Keratinocyte (primary cell): Measurements from ENCODE around the gene ECE1. TPM values are rescaled to one million over a fixed set of nuclear protein-coding genes. Genes with fewer than 3 reads are reported as not detected.

Experiments
- DNase-seq: peaks from one replicate; pipeline ENCODE4 v3.0.0-alpha.2; 2011; ENCODE audit warnings: low read depth, missing footprints, low spot score
- FAIRE-seq: peaks from 2 replicates; lab custom pipeline; 2011; peaks lifted over from hg19 to GRCh38; lab: Jason Lieb, UNC
- H2AFZ ChIP-seq: 2 replicates; pipeline ENCODE4 v1.6.0; 2012; ENCODE audit warnings: low read length, control low read depth, inconsistent platforms; ENCODE audit not compliant: control insufficient read depth
- H3K27ac ChIP-seq: 2 replicates; pipeline ENCODE4 v1.5.1; 2011; ENCODE audit warnings: low read length; ENCODE audit not compliant: control insufficient read depth, insufficient read depth
- H3K27me3 ChIP-seq: 3 replicates; pipeline ENCODE4 v1.6.0; 2011; ENCODE audit warnings: low read length; ENCODE audit not compliant: control insufficient read depth, insufficient read depth; ENCODE audit errors: extremely low read depth
- H3K36me3 ChIP-seq, 2 experiments: 2 replicates in 1 of 2; 3 replicates in 1 of 2; pipeline ENCODE4 v1.5.1; 2011; ENCODE audit warnings: low read length in 2 of 2, mild to moderate bottlenecking in 1 of 2; ENCODE audit not compliant: control insufficient read depth in 2 of 2, insufficient read depth in 2 of 2; ENCODE audit errors: extremely low read depth in 1 of 2
- H3K4me1 ChIP-seq: 3 replicates; pipeline ENCODE4 v1.5.1; 2011; ENCODE audit warnings: low read length; ENCODE audit not compliant: control insufficient read depth, insufficient read depth; ENCODE audit errors: extremely low read depth
- H3K4me2 ChIP-seq: 3 replicates; pipeline ENCODE4 v1.6.0; 2011; ENCODE audit warnings: low read depth, low read length; ENCODE audit not compliant: control insufficient read depth, insufficient read depth; ENCODE audit errors: extremely low read depth
- H3K4me3 ChIP-seq, 3 experiments: fragments of 200-600 bp in 1 of 3; sonication (generic) in 1 of 3; 2 replicates in 2 of 3; 3 replicates in 1 of 3; pipeline ENCODE4 v1.5.1; 2011 to 2016; ENCODE audit warnings: low read length in 3 of 3, mild to moderate bottlenecking in 3 of 3, control low read depth in 2 of 3, inconsistent platforms in 1 of 3, low read depth in 1 of 3, mixed read lengths in 1 of 3, mixed run types in 1 of 3, moderate library complexity in 1 of 3; ENCODE audit not compliant: control insufficient read depth in 2 of 3, insufficient read depth in 2 of 3; ENCODE audit errors: extremely low read depth in 1 of 3
- H3K79me2 ChIP-seq: 2 replicates; pipeline ENCODE4 v1.6.0; 2012; ENCODE audit warnings: low read length; ENCODE audit not compliant: control insufficient read depth, insufficient read depth
- H3K9ac ChIP-seq: 3 replicates; pipeline ENCODE4 v1.6.0; 2011; ENCODE audit warnings: low read length; ENCODE audit not compliant: control insufficient read depth, insufficient read depth; ENCODE audit errors: extremely low read depth
- H3K9me1 ChIP-seq: 3 replicates; pipeline ENCODE4 v1.6.0; 2011; ENCODE audit warnings: low read length; ENCODE audit not compliant: control insufficient read depth, insufficient read depth; ENCODE audit errors: extremely low read depth
- H3K9me3 ChIP-seq: 2 replicates; pipeline ENCODE4 v1.5.1; 2012; ENCODE audit warnings: low read depth, low read length; ENCODE audit not compliant: control insufficient read depth
- H4K20me1 ChIP-seq: 3 replicates; pipeline ENCODE4 v1.6.0; 2011; ENCODE audit warnings: low read length; ENCODE audit not compliant: control insufficient read depth, insufficient read depth; ENCODE audit errors: extremely low read depth
- CTCF ChIP-seq, 3 experiments: IDR thresholded peaks in 1 of 3; conservative IDR thresholded peaks in 1 of 3; optimal IDR thresholded peaks in 1 of 3; 2 replicates in 2 of 3; 3 replicates in 1 of 3; pipeline versions ENCODE3 to v1.5.1; 2011; ENCODE audit warnings: low read length in 3 of 3, mild to moderate bottlenecking in 3 of 3, moderate library complexity in 2 of 3, control low read depth in 1 of 3, inconsistent platforms in 1 of 3; ENCODE audit not compliant: insufficient read depth in 2 of 3; ENCODE audit errors: extremely low read depth in 1 of 3
- EZH2 ChIP-seq: IDR thresholded peaks from one replicate; pipeline ENCODE4 v1.6.1; 2012; ENCODE audit warnings: inconsistent platforms, mild to moderate bottlenecking, low read length, moderate library complexity
- dilution Hi-C: fragments of 300-500 bp; cut with MboI; formaldehyde crosslinking; loops from one replicate; pipeline ENCODE4 v1.7.0; 2020; ENCODE audit warnings: low sequenced_read_pairs; ENCODE audit not compliant: extremely low pct_ligation_motif_present
- polyA plus RNA-seq, 5 experiments: library from polyadenylated mRNA; depleted of rRNA in 3 of 5; stranded (reverse) in 3 of 5; stranded (forward) in 1 of 5; unstranded in 1 of 5; fragments of >200 nt; gene quantifications; 1 replicate in 1 of 5; 2 replicates in 3 of 5; 3 replicates in 1 of 5; pipeline versions ENCODE4 v1.2.1 to v1.2.3, GENCODE V29; 2011 to 2012; ENCODE audit warnings: missing spikeins in 2 of 5, low read depth in 1 of 5, low replicate concordance in 1 of 5

The ECE1 gene
- polyA plus RNA-seq, 1 donor (not counting 4 experiments of a cell fraction or from before 2014, with no cell fraction given): 59.1 TPM

- Histone ChIP-seq H3K27ac (no peak overlapping the region), H3K27me3 (no peaks in the 10 kb centered on the region), H3K9ac (no peak overlapping the region), H3K9me1 (no peaks in the 10 kb centered on the region), H3K4me2 (no peak overlapping the region), H3K9me3 (no peaks in the 10 kb centered on the region), H2AFZ (no peak overlapping the region), H3K79me2 (no peaks in the 10 kb centered on the region), H3K4me3 (no peak overlapping the region), H3K36me3 (no peaks in the 10 kb centered on the region), H4K20me1 (no peaks in the 10 kb centered on the region), H3K4me1 (peaks cover 4% of the 10 kb centered on the region)
- TF ChIP-seq CTCF (optimal IDR thresholded peaks at IDR 0.05 in 1 of 3, IDR thresholded peaks at IDR 0.05 in 1 of 3, conservative IDR thresholded peaks at IDR 0.05 in 1 of 3; ENCODE audit: extremely low read depth in 1 of 3, insufficient read depth in 2 of 3, low read length in 3 of 3) (no peak), EZH2 (no peak)
- FAIRE-seq (no peak), DNase-seq (no peak)
- dilution Hi-C loops: no loop called here
Observed at GRCh38 chr1:21185221-21185731, 105.0 kb downstream of the ECE1 start.

GRCh38 chr1:21184276-21184675, 106.0 kb downstream of the ECE1 start:
- H3K4me2 ChIP-seq: no peak overlapping the region
- no peak overlapping the region for H3K9ac ChIP-seq
- peak; percentile 63 for FAIRE-seq
- dilution Hi-C loops: no loop called here
- no peak overlapping the region for H3K4me3 ChIP-seq
- no peak overlapping the region for H3K27ac ChIP-seq
- no peaks in the 10 kb centered on the region for H3K79me2 ChIP-seq
- TF ChIP-seq EZH2 (no peak), CTCF (optimal IDR thresholded peaks at IDR 0.05 in 1 of 3, IDR thresholded peaks at IDR 0.05 in 1 of 3, conservative IDR thresholded peaks at IDR 0.05 in 1 of 3; ENCODE audit: extremely low read depth in 1 of 3, insufficient read depth in 2 of 3, low read length in 3 of 3) (no peak)
- no peaks in the 10 kb centered on the region for H3K9me3 ChIP-seq
- no peaks in the 10 kb centered on the region for H3K9me1 ChIP-seq
- no peaks in the 10 kb centered on the region for H3K36me3 ChIP-seq
- H3K4me1 ChIP-seq: peaks cover 2% of the 10 kb centered on the region
- no peak overlapping the region for H2AFZ ChIP-seq
- no peaks in the 10 kb centered on the region for H3K27me3 ChIP-seq
- DNase-seq: no peak
- H4K20me1 ChIP-seq: no peaks in the 10 kb centered on the region
